ENCODE measurements around the gene CHRM2. TPM values are rescaled to one million over a fixed set of nuclear protein-coding genes. Genes with fewer than 3 reads are reported as not detected.

Gene CHRM2
- total and polyA plus RNA-seq, 10 donors: 0.13 TPM; not detected in 9

DNA sequence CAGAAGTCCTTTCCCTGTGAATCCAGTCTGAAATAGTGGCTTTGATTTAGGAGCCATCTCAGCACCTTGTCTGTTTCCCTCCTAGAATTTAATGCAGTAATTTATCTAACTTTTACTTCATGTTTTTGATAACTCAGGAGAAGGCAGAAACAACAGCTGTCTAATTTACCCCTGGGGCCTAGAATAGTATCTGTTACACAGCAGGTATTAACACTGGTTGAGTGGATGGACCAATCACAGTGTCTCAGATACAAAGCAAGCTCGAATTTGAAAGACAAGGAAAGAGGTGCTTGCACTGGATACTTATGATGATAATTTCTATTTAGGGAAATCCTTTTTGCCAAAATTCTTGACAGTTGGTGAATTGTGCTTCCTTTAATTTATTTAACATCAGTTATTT lies 23.4 kb downstream of the CHRM2 start:
- Histone ChIP-seq H3K4me1 (no peaks in the 10 kb centered on the region), H3K4me3 (no peak overlapping the region), H3K27ac (no peak overlapping the region), H3K36me3 (no peaks in the 10 kb centered on the region), H3K27me3 (replicated peaks in 1 of 7) (no peaks in the 10 kb centered on the region), H3K9me3 (no peaks in the 10 kb centered on the region)
- DNase-seq: no peak
- TF ChIP-seq POLR2A (IDR thresholded peaks at IDR 0.05) (no peak), POLR2AphosphoS5 (IDR thresholded peaks at IDR 0.05) (no peak)
- TF ChIP-seq, protein P1, sequence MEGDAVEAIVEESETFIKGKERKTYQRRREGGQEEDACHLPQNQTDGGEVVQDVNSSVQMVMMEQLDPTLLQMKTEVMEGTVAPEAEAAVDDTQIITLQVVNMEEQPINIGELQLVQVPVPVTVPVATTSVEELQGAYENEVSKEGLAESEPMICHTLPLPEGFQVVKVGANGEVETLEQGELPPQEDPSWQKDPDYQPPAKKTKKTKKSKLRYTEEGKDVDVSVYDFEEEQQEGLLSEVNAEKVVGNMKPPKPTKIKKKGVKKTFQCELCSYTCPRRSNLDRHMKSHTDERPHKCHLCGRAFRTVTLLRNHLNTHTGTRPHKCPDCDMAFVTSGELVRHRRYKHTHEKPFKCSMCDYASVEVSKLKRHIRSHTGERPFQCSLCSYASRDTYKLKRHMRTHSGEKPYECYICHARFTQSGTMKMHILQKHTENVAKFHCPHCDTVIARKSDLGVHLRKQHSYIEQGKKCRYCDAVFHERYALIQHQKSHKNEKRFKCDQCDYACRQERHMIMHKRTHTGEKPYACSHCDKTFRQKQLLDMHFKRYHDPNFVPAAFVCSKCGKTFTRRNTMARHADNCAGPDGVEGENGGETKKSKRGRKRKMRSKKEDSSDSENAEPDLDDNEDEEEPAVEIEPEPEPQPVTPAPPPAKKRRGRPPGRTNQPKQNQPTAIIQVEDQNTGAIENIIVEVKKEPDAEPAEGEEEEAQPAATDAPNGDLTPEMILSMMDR (IDR thresholded peaks at IDR 0.05 in 8 of 11, conservative IDR thresholded peaks at IDR 0.05 in 3 of 11): no peak
- intact Hi-C loops (cut with DNase I; ENCODE audit: low total_unique reads): no loop called here
- WGBS, 5 donors: 33 to 57% (median 46%) methylated on average over 1 of the region's 1 CpG

- no peaks in the 10 kb centered on the region for H3K4me1 ChIP-seq
- WGBS, 5 donors: 72 to 80% (median 78%) methylated on average over 2 of the region's 2 CpGs
- H3K4me3 ChIP-seq: no peak overlapping the region
- no peaks in the 10 kb centered on the region for H3K9me3 ChIP-seq
- intact Hi-C loops (cut with DNase I; ENCODE audit: low total_unique reads): no loop called here
- no peak for DNase-seq
- H3K27ac ChIP-seq: no peak overlapping the region
- H3K36me3 ChIP-seq: no peaks in the 10 kb centered on the region
- H3K27me3 ChIP-seq (replicated peaks in 1 of 7): no peaks in the 10 kb centered on the region
- TF ChIP-seq POLR2A (IDR thresholded peaks at IDR 0.05) (no peak), POLR2AphosphoS5 (IDR thresholded peaks at IDR 0.05) (no peak)
- TF ChIP-seq, protein P1 (IDR thresholded peaks at IDR 0.05 in 8 of 11, conservative IDR thresholded peaks at IDR 0.05 in 3 of 11): no peak
Observed at GRCh38 chr7:136894789-136895188, 26.3 kb downstream of the CHRM2 start.

- intact Hi-C loops (cut with DNase I; ENCODE audit: low total_unique reads): no loop called here
- TF ChIP-seq POLR2AphosphoS5 (IDR thresholded peaks at IDR 0.05) (no peak), POLR2A (IDR thresholded peaks at IDR 0.05) (no peak)
- TF ChIP-seq, protein P1 (IDR thresholded peaks at IDR 0.05 in 8 of 11, conservative IDR thresholded peaks at IDR 0.05 in 3 of 11): no peak
- 31 to 64% (median 53%) methylated on average over 2 of the region's 2 CpGs for WGBS, 5 donors
Observed at GRCh38 chr7:136897676-136898075, 29.2 kb downstream of the CHRM2 start.

GRCh38 chr7:136900005-136900404 lies 31.6 kb downstream of the CHRM2 start:
- 57 to 88% (median 84%) methylated on average over 1 of the region's 1 CpG for WGBS, 5 donors
- H3K4me3 ChIP-seq: no peak overlapping the region
- no peak for DNase-seq
- no peaks in the 10 kb centered on the region for H3K36me3 ChIP-seq
- intact Hi-C loops (cut with DNase I; ENCODE audit: low total_unique reads): no loop called here
- TF ChIP-seq POLR2A (IDR thresholded peaks at IDR 0.05) (no peak), POLR2AphosphoS5 (IDR thresholded peaks at IDR 0.05) (no peak)
- TF ChIP-seq, protein P1 (IDR thresholded peaks at IDR 0.05 in 8 of 11, conservative IDR thresholded peaks at IDR 0.05 in 3 of 11): no peak
- H3K27me3 ChIP-seq (replicated peaks in 1 of 7): no peaks in the 10 kb centered on the region
- H3K9me3 ChIP-seq: no peaks in the 10 kb centered on the region
- no peaks in the 10 kb centered on the region for H3K4me1 ChIP-seq
- no peak overlapping the region for H3K27ac ChIP-seq

More at GRCh38 chr7:136897676-136898075, 29.2 kb downstream of the CHRM2 start:
- H3K36me3 ChIP-seq: no peaks in the 10 kb centered on the region
- H3K4me3 ChIP-seq: no peak overlapping the region
- H3K9me3 ChIP-seq: no peaks in the 10 kb centered on the region
- H3K4me1 ChIP-seq: no peaks in the 10 kb centered on the region
- no peak for DNase-seq
- H3K27ac ChIP-seq: no peak overlapping the region
- no peaks in the 10 kb centered on the region for H3K27me3 ChIP-seq (replicated peaks in 1 of 7)

Measured in spleen (tissue), 11 donors.